GM12878 (cell line): ENCODE measurements around the gene LCOR. TPM values are rescaled to one million over a fixed set of nuclear protein-coding genes. Genes with fewer than 3 reads are reported as not detected.

ENCODE experiments used
- ATAC-seq: fragments of 200-7000 bp; cut with Tn5 transposase; 3 replicates; pipeline ENCODE4 v1.9.1; 2020; ENCODE audit warnings: mild to moderate bottlenecking, moderate library complexity
- BruUV-seq: library from RNA; stranded (reverse); fragments of 400-500 nt; replicated peaks from 2 replicates; lab custom pipeline; 2021; lab: Mats Ljungman, UMichigan
- CTCF ChIA-PET: fragments of 300-600 bp; sonication (Branson Sonifier 250); formaldehyde crosslinking; extraction: SDS; loops from one replicate; lab custom pipeline; 2021; ENCODE audit warnings: inconsistent platforms; lab: Yijun Ruan, JAX
- POLR2A ChIA-PET: fragments of 350-600 bp; formaldehyde crosslinking; extraction: SDS; loops from one replicate; lab custom pipeline; 2021; ENCODE audit warnings: inconsistent platforms; lab: Charles Lee
- RAD21 ChIA-PET: fragments of 300-600 bp; sonication (Branson Sonifier 250); formaldehyde crosslinking; loops from one replicate; lab custom pipeline; 2023; ENCODE audit warnings: antibody characterized with exemption; ENCODE audit not compliant: unreplicated experiment; lab: Charles Lee
- SMC1A ChIA-PET: fragments of 300-600 bp; sonication (Branson Sonifier 250); formaldehyde crosslinking; loops from one replicate; lab custom pipeline; 2023; ENCODE audit not compliant: unreplicated experiment, uncharacterized antibody; lab: Charles Lee
- DNase-seq: peaks from one replicate; pipeline ENCODE4 v3.0.0-alpha.2; 2011; ENCODE audit warnings: low read depth, low spot score
- FAIRE-seq: peaks from 3 replicates; lab custom pipeline; 2011; peaks lifted over from hg19 to GRCh38; lab: Jason Lieb, UNC
- H2AFZ ChIP-seq: 2 replicates; pipeline ENCODE4 v1.6.0; 2011; ENCODE audit warnings: low read depth, low read length, control low read depth; ENCODE audit not compliant: control insufficient read depth
- H3K27ac ChIP-seq: 2 replicates; pipeline ENCODE4 v1.5.1; 2011; ENCODE audit warnings: control low read depth; ENCODE audit not compliant: control insufficient read depth, insufficient read depth
- H3K27me3 ChIP-seq, 2 experiments: replicated peaks in 1 of 2; 2 replicates each; pipeline versions ENCODE4 v1.6.0 to v1.6.1; 2011; ENCODE audit warnings: low read length in 1 of 2; ENCODE audit not compliant: control insufficient read depth in 2 of 2, insufficient read depth in 2 of 2
- H3K36me3 ChIP-seq, 2 experiments: 2 replicates each; pipeline ENCODE4 v1.5.1; 2011; ENCODE audit warnings: low read length in 1 of 2; ENCODE audit not compliant: control insufficient read depth in 2 of 2, insufficient read depth in 2 of 2
- H3K4me1 ChIP-seq: 2 replicates; pipeline ENCODE4 v1.6.1; 2011; ENCODE audit warnings: mild to moderate bottlenecking, low read length, moderate library complexity, mixed read lengths; ENCODE audit not compliant: control insufficient read depth, insufficient read depth
- H3K4me2 ChIP-seq: 2 replicates; pipeline ENCODE4 v1.6.0; 2011; ENCODE audit warnings: control low read depth; ENCODE audit not compliant: control insufficient read depth, insufficient read depth
- H3K4me3 ChIP-seq: fragments of 200-600 bp; sonication (generic); 2 replicates; pipeline ENCODE4 v1.5.1; 2016
- H3K79me2 ChIP-seq: 2 replicates; pipeline ENCODE4 v1.6.0; 2011; ENCODE audit warnings: low read length; ENCODE audit not compliant: control insufficient read depth, insufficient read depth
- H3K9ac ChIP-seq: 2 replicates; pipeline ENCODE4 v1.8.0; 2011; ENCODE audit warnings: low read length, control low read depth, mixed read lengths; ENCODE audit not compliant: control insufficient read depth, insufficient read depth
- H3K9me3 ChIP-seq: replicated peaks from 3 replicates; pipeline ENCODE4 v1.5.1; 2011; ENCODE audit warnings: mild to moderate bottlenecking, low read length; ENCODE audit not compliant: control insufficient read depth, insufficient read depth
- H4K20me1 ChIP-seq: 2 replicates; pipeline ENCODE4 v1.6.0; 2011; ENCODE audit not compliant: control insufficient read depth, insufficient read depth
- CREB1 ChIP-seq: IDR thresholded peaks from 2 replicates; pipeline ENCODE4 v1.6.1; 2012; ENCODE audit warnings: low read depth, mild to moderate bottlenecking, inconsistent platforms
- HDGF ChIP-seq: fragments of 450-650 bp; IDR thresholded peaks from 2 replicates; pipeline ENCODE4 v1.6.1; 2016; ENCODE audit warnings: antibody characterized with exemption
- MLLT1 ChIP-seq: fragments of 450-650 bp; IDR thresholded peaks from 2 replicates; pipeline ENCODE4 v1.6.1; 2016; ENCODE audit warnings: mild to moderate bottlenecking
- NRF1 ChIP-seq: conservative IDR thresholded peaks from 2 replicates; pipeline ENCODE4 v1.6.1; 2011; ENCODE audit warnings: mild to moderate bottlenecking, low read depth, low read length, improper control_type of control experiment
- PAX8 ChIP-seq: fragments of 450-650 bp; IDR thresholded peaks from 2 replicates; pipeline ENCODE4 v1.6.1; 2017; ENCODE audit warnings: mild to moderate bottlenecking, moderate library complexity
- REST ChIP-seq: IDR thresholded peaks from 2 replicates; pipeline ENCODE4 v1.6.1; 2012; ENCODE audit warnings: mild to moderate bottlenecking, low read depth, low read length
- TCF7 ChIP-seq: IDR thresholded peaks from 2 replicates; pipeline ENCODE4 v1.6.1; 2014; ENCODE audit warnings: antibody characterized with exemption, borderline replicate concordance
- ZNF622 ChIP-seq: fragments of 450-650 bp; IDR thresholded peaks from 2 replicates; pipeline ENCODE4 v1.6.1; 2017; ENCODE audit warnings: mild to moderate bottlenecking, inconsistent platforms
- WGBS: methylation state at CpG from one replicate; pipeline ENCODE4 v1.1.6; 2016; ENCODE audit warnings: low lambda C conversion rate; ENCODE audit not compliant: insufficient replicate concordance, insufficient coverage; ENCODE audit errors: missing lambda C conversion rate; 5-methylcytosine and 5-hydroxymethylcytosine counted together
- in situ Hi-C: fragments of 300-500 bp; cut with MboI; formaldehyde crosslinking; loops from 9 replicates; pipeline ENCODE4 v1.14.3; 2018; ENCODE audit warnings: mixed read lengths
- intact Hi-C: fragments of 100-400 bp; cut with micrococcal nuclease; formaldehyde crosslinking; loops from one replicate; pipeline ENCODE4 v1.14.2; 2022; ENCODE audit not compliant: unreplicated experiment
- polyA plus RNA-seq, 11 experiments: library from polyadenylated mRNA; depleted of rRNA in 4 of 11; unstranded in 6 of 11; stranded (reverse) in 5 of 11; fragments of >200 nt; fragmentation: Nextera tagmentation in 4 of 11; fragmentation: Illumina TruSeq in 1 of 11; extraction: Ambion mirVana in 4 of 11; extraction: Trizol in 1 of 11; gene quantifications; 1 replicate in 1 of 11; 2 replicates in 10 of 11; pipeline versions ENCODE4 v1.2.1 to v1.2.3, GENCODE V29; 2011 to 2016; ENCODE audit warnings: inconsistent platforms in 2 of 11, missing spikeins in 2 of 11, low read depth in 1 of 11
- total RNA-seq, 4 experiments: library from RNA; depleted of rRNA in 3 of 4; stranded (reverse); fragments of >200 nt in 3 of 4; fragmentation: Illumina TruSeq in 1 of 4; extraction: Trizol in 1 of 4; gene quantifications; 2 replicates each; pipeline versions ENCODE4 v1.2.1 to v1.2.3, GENCODE V29; 2013 to 2021

The LCOR gene
- total and polyA plus RNA-seq, 10 of the 15 experiments (the other 5 are each of a cell fraction or from before 2014, with no cell fraction given), result 1.6 to 22.0 (median 13.2) TPM

- TF ChIP-seq MLLT1, result no peak
- no peak for TF ChIP-seq PAX8
- TF ChIP-seq CREB1, result no peak
- TF ChIP-seq HDGF, result no peak
- TF ChIP-seq ZNF622, result no peak
Measured at GRCh38 chr10:97039538-97040247, 207.6 kb downstream of the LCOR start (continued).

- no peaks in the 10 kb centered on the region for H3K36me3 ChIP-seq
- ChIA-PET SMC1A (interaction anchor here (1.1 kb wide), 1 partner anchor 28 kb away, joined by 3 read pairs; no protein-coding TSS in a partner anchor), POLR2A (no interaction called here), RAD21 (no interaction called here), CTCF (interaction anchor here (1.0 to 8.5 kb wide), 4 partner anchors 16 to 172 kb away, joined by 3 to 155 read pairs (median 48); no protein-coding TSS in a partner anchor)
- peaks cover 7% of the 10 kb centered on the region for H3K4me1 ChIP-seq
- DNase-seq, result no peak
- 88% methylated on average over 9 of the region's 9 CpGs for WGBS
- in situ Hi-C loops (no loop called here), intact Hi-C loops (no loop called here)
- no peak for FAIRE-seq
- H2AFZ ChIP-seq, result no peak overlapping the region
- H3K9me3 ChIP-seq, result no peaks in the 10 kb centered on the region
- H3K79me2 ChIP-seq, result no peaks in the 10 kb centered on the region
- no peak overlapping the region for H3K4me2 ChIP-seq
- H3K9ac ChIP-seq, result no peak overlapping the region
- no peak overlapping the region for H3K4me3 ChIP-seq
- no peaks in the 10 kb centered on the region; a peak in 1 of 4 replicates for H3K27me3 ChIP-seq
- no peak for ATAC-seq
- no peaks in the 10 kb centered on the region for H4K20me1 ChIP-seq
- no TSS peak for BruUV-seq
- H3K27ac ChIP-seq, result no peak overlapping the region
- TF ChIP-seq TCF7, result no peak
- no peak for TF ChIP-seq REST
- no peak for TF ChIP-seq NRF1
- TF ChIP-seq, all 136 proteins: peak for 0
Measured at GRCh38 chr10:97040248-97040584, 208.1 kb downstream of the LCOR start.
